ENCODE measurements around the gene SIL1. TPM values are rescaled to one million over a fixed set of nuclear protein-coding genes. Genes with fewer than 3 reads are reported as not detected.

SIL1 gene
- 23.7 to 29.1 TPM (median 24.3 TPM) in 5 replicates for total RNA-seq (2022; extraction: Qiagen RNA extraction; ENCODE audit: low read depth)

GRCh38 chr5:139197710-139198669 is at the start of gene SIL1:
SIL1 (minus strand) TSS chr5:139198368; CDS start chr5:139127843, 70,525 bp downstream.

Other genes with a start within 250 kb of the SIL1 start
- 102 to 202 TPM (median 189 TPM) in 5 replicates for gene MATR3, start 95.4 kb upstream of the SIL1 start, total RNA-seq (2022; extraction: Qiagen RNA extraction; ENCODE audit: low read depth)
- 84.0 to 112 TPM (median 91.8 TPM) in 5 replicates for gene PAIP2, start 143.5 kb upstream of the SIL1 start, total RNA-seq (2022; extraction: Qiagen RNA extraction; ENCODE audit: low read depth)
- 0.87 to 1.6 TPM (median 1.3 TPM) in 5 replicates for gene SLC23A1, start 184.9 kb upstream of the SIL1 start, total RNA-seq (2022; extraction: Qiagen RNA extraction; ENCODE audit: low read depth)
- not detected in 5 replicates for gene MZB1, start 191.5 kb upstream of the SIL1 start, total RNA-seq (2022; extraction: Qiagen RNA extraction; ENCODE audit: low read depth)
- 0.19 to 0.34 TPM (median 0.27 TPM) in 5 replicates for gene PROB1, start 196.7 kb upstream of the SIL1 start, total RNA-seq (2022; extraction: Qiagen RNA extraction; ENCODE audit: low read depth)
- gene SPATA24, start 205.7 kb upstream of the SIL1 start, total RNA-seq (2022; extraction: Qiagen RNA extraction; ENCODE audit: low read depth), result 4.1 to 6.0 TPM (median 5.0 TPM) in 5 replicates
- 7.3 to 9.7 TPM (median 7.8 TPM) in 5 replicates for gene DNAJC18, start 241.2 kb upstream of the SIL1 start, total RNA-seq (2022; extraction: Qiagen RNA extraction; ENCODE audit: low read depth)

All from A549 treated with RU486 at 1 μM for 4 hours (cell line).